Panc1 (cell line): ENCODE data around the gene SNRNP48. TPM values are rescaled to one million over a fixed set of nuclear protein-coding genes. Genes with fewer than 3 reads are reported as not detected.

Experiments used
- ATAC-seq: fragments of 200-7000 bp; cut with Tn5 transposase; 2 replicates; pipeline ENCODE4 v1.9.1; 2020; ENCODE audit warnings: mild to moderate bottlenecking, moderate library complexity
- BruUV-seq: library from RNA; stranded (reverse); fragments of 400-500 nt; replicated peaks from 2 replicates; lab custom pipeline; 2021; lab: Mats Ljungman, UMichigan
- CTCF ChIA-PET: fragments of 300-600 bp; sonication (Branson Sonifier 250); formaldehyde crosslinking; loops from one replicate; lab custom pipeline; 2022; ENCODE audit warnings: antibody characterized with exemption; lab: Charles Lee
- POLR2A ChIA-PET: fragments of 300-600 bp; sonication (Branson Sonifier 250); formaldehyde crosslinking; loops from one replicate; lab custom pipeline; 2022; ENCODE audit warnings: antibody characterized with exemption; lab: Charles Lee
- DNase-seq: peaks from one replicate; pipeline ENCODE4 v3.0.0-alpha.2; 2010; ENCODE audit warnings: low read depth, low spot score
- H3K27ac ChIP-seq: 2 replicates; pipeline ENCODE4 v1.5.1; 2011; ENCODE audit warnings: mild to moderate bottlenecking, low read length, inconsistent platforms
- H3K27me3 ChIP-seq: fragments of 200-500 bp; sonication (Bioruptor generic); 2 replicates; pipeline ENCODE4 v1.6.0; 2014; ENCODE audit warnings: low read length, inconsistent platforms; ENCODE audit not compliant: control insufficient read depth, insufficient read depth
- H3K36me3 ChIP-seq: fragments of 200-500 bp; sonication (Bioruptor generic); 2 replicates; pipeline ENCODE4 v1.5.1; 2014; ENCODE audit warnings: inconsistent platforms, mild to moderate bottlenecking, low read length, moderate library complexity; ENCODE audit not compliant: control insufficient read depth, insufficient read depth
- H3K4me1 ChIP-seq: 2 replicates; pipeline ENCODE4 v1.5.1; 2011; ENCODE audit warnings: inconsistent platforms, mild to moderate bottlenecking, low read length, moderate library complexity; ENCODE audit not compliant: control insufficient read depth, insufficient read depth
- H3K4me3 ChIP-seq, 2 experiments: 2 replicates each; pipeline ENCODE4 v1.5.1; 2011 to 2012; ENCODE audit warnings: low read depth in 2 of 2, low read length in 2 of 2, mild to moderate bottlenecking in 2 of 2, inconsistent platforms in 1 of 2, moderate library complexity in 1 of 2
- H3K9me3 ChIP-seq: fragments of 200-500 bp; sonication (Bioruptor generic); 2 replicates; pipeline ENCODE4 v1.5.1; 2014; ENCODE audit warnings: low read depth, mild to moderate bottlenecking, inconsistent platforms, low read length, moderate library complexity; ENCODE audit not compliant: control insufficient read depth, insufficient read depth
- CTCF ChIP-seq: fragments of 450-650 bp; IDR thresholded peaks from 2 replicates; pipeline ENCODE4 v1.5.1; 2017; ENCODE audit warnings: mild to moderate bottlenecking
- POLR2AphosphoS5 ChIP-seq: IDR thresholded peaks from 2 replicates; pipeline ENCODE4 v1.6.1; 2012; ENCODE audit warnings: mild to moderate bottlenecking, low read depth, low read length, moderate library complexity
- REST ChIP-seq, 2 experiments: IDR thresholded peaks; 2 replicates each; pipeline ENCODE4 v1.6.1; 2011 to 2012; ENCODE audit warnings: low read depth in 2 of 2, control low read depth in 1 of 2, low read length in 1 of 2, mild to moderate bottlenecking in 1 of 2, moderate library complexity in 1 of 2; ENCODE audit not compliant: insufficient read depth in 1 of 2
- SIN3A ChIP-seq: IDR thresholded peaks from 2 replicates; pipeline ENCODE4 v1.6.1; 2012; ENCODE audit warnings: low read depth, mild to moderate bottlenecking, low read length, moderate library complexity, borderline replicate concordance; ENCODE audit not compliant: insufficient read depth
- TCF7L2 ChIP-seq: IDR thresholded peaks from 2 replicates; pipeline ENCODE4 v1.6.1; 2011; ENCODE audit warnings: mild to moderate bottlenecking, low read depth, low read length, inconsistent platforms
- in situ Hi-C: cut with HindIII; loops from 2 replicates; pipeline ENCODE4 v1.10.0; 2016; ENCODE audit warnings: low sequenced_read_pairs, low pct_unique_long_range_greater_than_20kb
- intact Hi-C: fragments of 100-400 bp; cut with micrococcal nuclease; formaldehyde crosslinking; loops from one replicate; pipeline ENCODE4 v1.10.0; 2022; ENCODE audit not compliant: unreplicated experiment
- total RNA-seq: library from RNA; stranded (reverse); gene quantifications from one replicate; pipeline ENCODE4 v1.2.1, GENCODE V29; 2021; ENCODE audit not compliant: unreplicated experiment

Gene SNRNP48
- total RNA-seq, 1 experiment from 2014 or later, result 10.7 TPM

- no peak for ATAC-seq
These were observed 46.2 kb downstream of the SNRNP48 start for GRCh38 chr6:7636151-7636550.

GRCh38 chr6:7637533-7637932 lies 47.5 kb downstream of the SNRNP48 start:
- intact Hi-C loops, result no loop called here
- BruUV-seq, result no TSS peak
- no peak for ATAC-seq

More at GRCh38 chr6:7636151-7636550, 46.2 kb downstream of the SNRNP48 start:
- Histone ChIP-seq H3K9me3 (no peaks in the 10 kb centered on the region; the same call in 1 of the 2 replicates), H3K36me3 (no peaks in the 10 kb centered on the region), H3K4me1 (no peaks in the 10 kb centered on the region), H3K27me3 (no peaks in the 10 kb centered on the region), H3K4me3 (no peak overlapping the region), H3K27ac (no peak overlapping the region)
- no peak for TF ChIP-seq REST (IDR thresholded peaks at IDR 0.05; ENCODE audit: insufficient read depth in 1 of 2, low read depth in 2 of 2, low read length in 1 of 2)
- no peak for TF ChIP-seq TCF7L2
- TF ChIP-seq CTCF, result no peak
- TF ChIP-seq POLR2AphosphoS5, result no peak
- no peak for TF ChIP-seq SIN3A
- no TSS peak for BruUV-seq
- in situ Hi-C loops, result no loop called here
- CTCF ChIA-PET, result no interaction called here
- no peak for DNase-seq
- intact Hi-C loops, result no loop called here
- POLR2A ChIA-PET, result no interaction called here

More at GRCh38 chr6:7637533-7637932, 47.5 kb downstream of the SNRNP48 start:
- Histone ChIP-seq H3K36me3 (no peaks in the 10 kb centered on the region), H3K27ac (no peak overlapping the region), H3K4me3 (no peak overlapping the region), H3K4me1 (no peaks in the 10 kb centered on the region), H3K9me3 (no peaks in the 10 kb centered on the region; the same call in 1 of the 2 replicates), H3K27me3 (no peaks in the 10 kb centered on the region)
- no peak for TF ChIP-seq CTCF
- DNase-seq, result no peak
- CTCF ChIA-PET, result no interaction called here
- in situ Hi-C loops, result no loop called here
- POLR2A ChIA-PET, result no interaction called here
